ENCODE measurements around the gene PPP1R14B. TPM values are rescaled to one million over a fixed set of nuclear protein-coding genes. Genes with fewer than 3 reads are reported as not detected.
A peak's percentile ranks its signal among the peaks of the same experiment; 100 is the strongest.

Gene PPP1R14B
- total and polyA plus RNA-seq, 2 of the 13 experiments (the other 11 are each of a cell fraction or from before 2014, with no cell fraction given) = 110 to 148 TPM

DNA sequence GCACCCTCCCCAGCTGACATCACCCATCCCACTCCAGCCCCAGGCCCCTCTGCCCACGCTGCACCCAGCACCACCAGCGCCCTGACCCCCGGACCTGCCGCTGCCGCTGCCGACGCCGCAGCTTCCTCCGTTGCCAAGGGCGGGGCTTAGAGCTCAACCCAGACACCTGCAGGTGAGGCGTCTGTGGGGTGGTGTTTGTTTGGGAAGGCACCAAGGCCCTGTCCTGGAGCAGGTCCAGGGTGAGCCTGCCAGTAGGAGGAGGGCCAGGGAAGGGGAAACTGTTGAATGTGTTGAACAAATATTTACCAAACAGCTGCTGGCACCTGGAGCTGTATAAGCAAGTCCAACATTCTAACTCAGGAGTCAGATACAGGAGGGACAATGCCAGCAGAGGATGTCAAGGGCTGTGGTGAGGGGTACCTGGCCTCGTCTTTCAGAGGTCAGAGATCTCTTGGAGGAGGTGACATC lies 9.2 kb downstream of the PPP1R14B start (continued):
- no peak for TF ChIP-seq ZNF160 (CRISPR knock-in tag; IDR thresholded peaks at IDR 0.05)
- TF ChIP-seq SP4 (CRISPR knock-in tag; IDR thresholded peaks at IDR 0.05) = 0 out of 2 replicates have a peak, but pooled peaks have one; percentile 35
- no peak; the same call in 1 of the 2 replicates for TF ChIP-seq MEF2D (CRISPR knock-in tag; IDR thresholded peaks at IDR 0.05)
- TF ChIP-seq, protein P1, sequence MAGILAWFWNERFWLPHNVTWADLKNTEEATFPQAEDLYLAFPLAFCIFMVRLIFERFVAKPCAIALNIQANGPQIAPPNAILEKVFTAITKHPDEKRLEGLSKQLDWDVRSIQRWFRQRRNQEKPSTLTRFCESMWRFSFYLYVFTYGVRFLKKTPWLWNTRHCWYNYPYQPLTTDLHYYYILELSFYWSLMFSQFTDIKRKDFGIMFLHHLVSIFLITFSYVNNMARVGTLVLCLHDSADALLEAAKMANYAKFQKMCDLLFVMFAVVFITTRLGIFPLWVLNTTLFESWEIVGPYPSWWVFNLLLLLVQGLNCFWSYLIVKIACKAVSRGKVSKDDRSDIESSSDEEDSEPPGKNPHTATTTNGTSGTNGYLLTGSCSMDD (CRISPR knock-in tag; IDR thresholded peaks at IDR 0.05) = no peak
- TF ChIP-seq ZNF737 (CRISPR knock-in tag; IDR thresholded peaks at IDR 0.05; ENCODE audit: borderline replicate concordance) = no peak
- no peak; the same call in 1 of the 2 replicates for TF ChIP-seq ZBTB20 (CRISPR knock-in tag; IDR thresholded peaks at IDR 0.05; ENCODE audit: borderline replicate concordance, low read depth)
- TF ChIP-seq, protein P2, sequence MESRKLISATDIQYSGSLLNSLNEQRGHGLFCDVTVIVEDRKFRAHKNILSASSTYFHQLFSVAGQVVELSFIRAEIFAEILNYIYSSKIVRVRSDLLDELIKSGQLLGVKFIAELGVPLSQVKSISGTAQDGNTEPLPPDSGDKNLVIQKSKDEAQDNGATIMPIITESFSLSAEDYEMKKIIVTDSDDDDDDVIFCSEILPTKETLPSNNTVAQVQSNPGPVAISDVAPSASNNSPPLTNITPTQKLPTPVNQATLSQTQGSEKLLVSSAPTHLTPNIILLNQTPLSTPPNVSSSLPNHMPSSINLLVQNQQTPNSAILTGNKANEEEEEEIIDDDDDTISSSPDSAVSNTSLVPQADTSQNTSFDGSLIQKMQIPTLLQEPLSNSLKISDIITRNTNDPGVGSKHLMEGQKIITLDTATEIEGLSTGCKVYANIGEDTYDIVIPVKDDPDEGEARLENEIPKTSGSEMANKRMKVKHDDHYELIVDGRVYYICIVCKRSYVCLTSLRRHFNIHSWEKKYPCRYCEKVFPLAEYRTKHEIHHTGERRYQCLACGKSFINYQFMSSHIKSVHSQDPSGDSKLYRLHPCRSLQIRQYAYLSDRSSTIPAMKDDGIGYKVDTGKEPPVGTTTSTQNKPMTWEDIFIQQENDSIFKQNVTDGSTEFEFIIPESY (CRISPR knock-in tag; IDR thresholded peaks at IDR 0.05) = peak; percentile 48; the same call in 1 of the 2 replicates
- TF ChIP-seq PCBP1 (IDR thresholded peaks at IDR 0.05; ENCODE audit: borderline replicate concordance, low read depth, low read length) = no peak
- TF ChIP-seq RXRA (CRISPR knock-in tag; IDR thresholded peaks at IDR 0.05) = peak; percentile 56; the same call in 1 of the 2 replicates
- TF ChIP-seq SP2 (CRISPR knock-in tag; IDR thresholded peaks at IDR 0.05) = no peak
- 0 out of 2 replicates have a peak, but pooled peaks have one; percentile 22 for TF ChIP-seq ISL2 (CRISPR knock-in tag; IDR thresholded peaks at IDR 0.05)
- TF ChIP-seq, protein P3, sequence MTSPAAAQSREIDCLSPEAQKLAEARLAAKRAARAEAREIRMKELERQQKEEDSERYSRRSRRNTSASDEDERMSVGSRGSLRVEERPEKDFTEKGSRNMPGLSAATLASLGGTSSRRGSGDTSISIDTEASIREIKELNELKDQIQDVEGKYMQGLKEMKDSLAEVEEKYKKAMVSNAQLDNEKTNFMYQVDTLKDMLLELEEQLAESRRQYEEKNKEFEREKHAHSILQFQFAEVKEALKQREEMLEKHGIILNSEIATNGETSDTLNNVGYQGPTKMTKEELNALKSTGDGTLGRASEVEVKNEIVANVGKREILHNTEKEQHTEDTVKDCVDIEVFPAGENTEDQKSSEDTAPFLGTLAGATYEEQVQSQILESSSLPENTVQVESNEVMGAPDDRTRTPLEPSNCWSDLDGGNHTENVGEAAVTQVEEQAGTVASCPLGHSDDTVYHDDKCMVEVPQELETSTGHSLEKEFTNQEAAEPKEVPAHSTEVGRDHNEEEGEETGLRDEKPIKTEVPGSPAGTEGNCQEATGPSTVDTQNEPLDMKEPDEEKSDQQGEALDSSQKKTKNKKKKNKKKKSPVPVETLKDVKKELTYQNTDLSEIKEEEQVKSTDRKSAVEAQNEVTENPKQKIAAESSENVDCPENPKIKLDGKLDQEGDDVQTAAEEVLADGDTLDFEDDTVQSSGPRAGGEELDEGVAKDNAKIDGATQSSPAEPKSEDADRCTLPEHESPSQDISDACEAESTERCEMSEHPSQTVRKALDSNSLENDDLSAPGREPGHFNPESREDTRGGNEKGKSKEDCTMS (CRISPR knock-in tag; conservative IDR thresholded peaks at IDR 0.05) = no peak
- TF ChIP-seq, protein P4, sequence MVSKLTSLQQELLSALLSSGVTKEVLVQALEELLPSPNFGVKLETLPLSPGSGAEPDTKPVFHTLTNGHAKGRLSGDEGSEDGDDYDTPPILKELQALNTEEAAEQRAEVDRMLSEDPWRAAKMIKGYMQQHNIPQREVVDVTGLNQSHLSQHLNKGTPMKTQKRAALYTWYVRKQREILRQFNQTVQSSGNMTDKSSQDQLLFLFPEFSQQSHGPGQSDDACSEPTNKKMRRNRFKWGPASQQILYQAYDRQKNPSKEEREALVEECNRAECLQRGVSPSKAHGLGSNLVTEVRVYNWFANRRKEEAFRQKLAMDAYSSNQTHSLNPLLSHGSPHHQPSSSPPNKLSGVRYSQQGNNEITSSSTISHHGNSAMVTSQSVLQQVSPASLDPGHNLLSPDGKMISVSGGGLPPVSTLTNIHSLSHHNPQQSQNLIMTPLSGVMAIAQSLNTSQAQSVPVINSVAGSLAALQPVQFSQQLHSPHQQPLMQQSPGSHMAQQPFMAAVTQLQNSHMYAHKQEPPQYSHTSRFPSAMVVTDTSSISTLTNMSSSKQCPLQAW (CRISPR knock-in tag; IDR thresholded peaks at IDR 0.05) = peak; percentile 87
- peak; percentile 62; the same call in 1 of the 2 replicates for TF ChIP-seq ETV5 (CRISPR knock-in tag; IDR thresholded peaks at IDR 0.05; ENCODE audit: borderline replicate concordance)
- peak; percentile 51; the same call in 1 of the 2 replicates for TF ChIP-seq FOXA1 (IDR thresholded peaks at IDR 0.05)
- TF ChIP-seq FOXA1 (CRISPR knock-in tag; IDR thresholded peaks at IDR 0.05) = peak; percentile 71
- TF ChIP-seq KDM5A (IDR thresholded peaks at IDR 0.05; ENCODE audit: borderline replicate concordance, low read length) = peak; percentile 30; the same call in 1 of the 2 replicates
- TF ChIP-seq, protein P5, sequence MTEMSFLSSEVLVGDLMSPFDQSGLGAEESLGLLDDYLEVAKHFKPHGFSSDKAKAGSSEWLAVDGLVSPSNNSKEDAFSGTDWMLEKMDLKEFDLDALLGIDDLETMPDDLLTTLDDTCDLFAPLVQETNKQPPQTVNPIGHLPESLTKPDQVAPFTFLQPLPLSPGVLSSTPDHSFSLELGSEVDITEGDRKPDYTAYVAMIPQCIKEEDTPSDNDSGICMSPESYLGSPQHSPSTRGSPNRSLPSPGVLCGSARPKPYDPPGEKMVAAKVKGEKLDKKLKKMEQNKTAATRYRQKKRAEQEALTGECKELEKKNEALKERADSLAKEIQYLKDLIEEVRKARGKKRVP (CRISPR knock-in tag; IDR thresholded peaks at IDR 0.05) = peak in 1 of 2 experiments; percentile 50; a peak in 1 of 4 replicates
- peak; percentile 37; the same call in 1 of the 2 replicates for TF ChIP-seq MYC (CRISPR knock-in tag; IDR thresholded peaks at IDR 0.05; ENCODE audit: borderline replicate concordance)
- peak; percentile 78 for TF ChIP-seq ARNTL (CRISPR knock-in tag; IDR thresholded peaks at IDR 0.05)
- TF ChIP-seq FOSL1 (CRISPR knock-in tag; IDR thresholded peaks at IDR 0.05; ENCODE audit: borderline replicate concordance) = no peak
- no peak for TF ChIP-seq ZNF724P (CRISPR knock-in tag; IDR thresholded peaks at IDR 0.05; ENCODE audit: borderline replicate concordance)

All from HepG2 (cell line).